ENCODE results near the gene TMEM63B. TPM values are rescaled to one million over a fixed set of nuclear protein-coding genes. Genes with fewer than 3 reads are reported as not detected.

The TMEM63B gene
- total RNA-seq (52.4 and 57.3 TPM in 2 replicates), polyA plus RNA-seq (51.7 and 54.2 TPM in 2 replicates)

DNA sequence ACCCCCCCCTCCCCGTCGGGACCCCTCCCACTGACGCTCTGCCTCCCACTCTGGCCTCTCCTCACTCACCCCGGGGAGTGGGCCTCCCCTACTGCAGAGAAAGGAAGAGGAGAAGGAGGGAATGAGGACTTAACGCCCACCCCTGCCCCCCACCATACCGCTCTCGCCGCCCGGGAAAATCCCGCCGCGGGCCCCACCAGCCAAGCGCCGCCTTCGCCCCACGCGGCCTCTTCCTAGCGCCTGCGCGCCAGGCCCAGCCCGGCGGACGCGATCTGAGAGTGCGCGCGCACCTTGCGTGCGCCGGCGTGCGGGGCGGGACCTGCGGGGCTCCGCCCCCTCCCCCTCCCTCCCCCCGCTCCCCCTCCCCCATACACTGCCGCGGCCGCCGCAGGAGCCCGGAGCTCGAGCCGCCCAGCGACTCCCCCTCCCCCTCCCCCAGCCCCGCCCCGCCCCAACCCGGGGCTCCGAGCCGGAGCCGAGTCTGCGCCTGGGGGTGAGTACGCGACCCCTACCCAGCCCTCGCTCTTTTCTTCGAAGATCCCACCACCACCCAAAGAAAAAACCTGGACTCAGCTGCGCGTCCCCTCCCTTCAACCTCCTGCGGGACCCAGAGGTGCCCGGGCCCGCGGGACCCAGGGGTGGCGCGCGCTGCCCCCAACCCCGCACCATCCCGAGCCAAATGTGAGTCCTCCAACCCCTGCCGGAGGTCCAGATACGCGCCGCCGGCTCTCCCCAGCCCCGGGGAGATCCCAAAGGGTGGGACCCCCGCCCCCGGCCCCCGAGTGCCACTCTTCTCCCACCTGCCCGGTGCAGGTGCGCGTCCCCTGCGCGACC lies at the start of gene TMEM63B, which contains the start of gene MRPL14:
Gene TMEM63B (plus strand): TSS at position 369 of the 834 bp plus-strand sequence. CDS start 7,031 bp downstream, outside the sequence.
Gene MRPL14 (minus strand): TSS at position 267 of the 834 bp plus-strand sequence. CDS start 10,841 bp downstream, outside the sequence.
- peak; percentile 93 to 95 for DNase-seq (ENCODE audit: low read depth in 1 of 2, low spot score in 1 of 2)
- TF ChIP-seq CTCF (IDR thresholded peaks at IDR 0.05; ENCODE audit: low read depth, low read length): no peak
- H3K27ac ChIP-seq: peak within 1 kb of the TSS; percentile 96
- H3K36me3 ChIP-seq: no peaks in the 10 kb centered on the region
- H3K4me3 ChIP-seq: peak within 1 kb of the TSS; percentile 82
- H3K27me3 ChIP-seq: no peaks in the 10 kb centered on the region
- peaks cover 37% of the 10 kb centered on the region for H3K4me1 ChIP-seq (ENCODE audit: low read depth)
- no peaks in the 10 kb centered on the region for H3K9me3 ChIP-seq (ENCODE audit: low read depth)

GRCh38 chr6:44078219-44078826 lies 49.0 kb upstream of the TMEM63B start:
- peaks cover 40% of the 10 kb centered on the region for H3K4me1 ChIP-seq (ENCODE audit: low read depth)
- TF ChIP-seq CTCF (IDR thresholded peaks at IDR 0.05; ENCODE audit: low read depth, low read length): no peak
- no peak overlapping the region for H3K4me3 ChIP-seq
- no peaks in the 10 kb centered on the region for H3K36me3 ChIP-seq
- H3K27me3 ChIP-seq: no peaks in the 10 kb centered on the region
- no peak for DNase-seq (ENCODE audit: low read depth in 1 of 2, low spot score in 1 of 2)
- H3K27ac ChIP-seq: peak overlapping the region; percentile 78
- H3K9me3 ChIP-seq (ENCODE audit: low read depth): no peaks in the 10 kb centered on the region

DNA sequence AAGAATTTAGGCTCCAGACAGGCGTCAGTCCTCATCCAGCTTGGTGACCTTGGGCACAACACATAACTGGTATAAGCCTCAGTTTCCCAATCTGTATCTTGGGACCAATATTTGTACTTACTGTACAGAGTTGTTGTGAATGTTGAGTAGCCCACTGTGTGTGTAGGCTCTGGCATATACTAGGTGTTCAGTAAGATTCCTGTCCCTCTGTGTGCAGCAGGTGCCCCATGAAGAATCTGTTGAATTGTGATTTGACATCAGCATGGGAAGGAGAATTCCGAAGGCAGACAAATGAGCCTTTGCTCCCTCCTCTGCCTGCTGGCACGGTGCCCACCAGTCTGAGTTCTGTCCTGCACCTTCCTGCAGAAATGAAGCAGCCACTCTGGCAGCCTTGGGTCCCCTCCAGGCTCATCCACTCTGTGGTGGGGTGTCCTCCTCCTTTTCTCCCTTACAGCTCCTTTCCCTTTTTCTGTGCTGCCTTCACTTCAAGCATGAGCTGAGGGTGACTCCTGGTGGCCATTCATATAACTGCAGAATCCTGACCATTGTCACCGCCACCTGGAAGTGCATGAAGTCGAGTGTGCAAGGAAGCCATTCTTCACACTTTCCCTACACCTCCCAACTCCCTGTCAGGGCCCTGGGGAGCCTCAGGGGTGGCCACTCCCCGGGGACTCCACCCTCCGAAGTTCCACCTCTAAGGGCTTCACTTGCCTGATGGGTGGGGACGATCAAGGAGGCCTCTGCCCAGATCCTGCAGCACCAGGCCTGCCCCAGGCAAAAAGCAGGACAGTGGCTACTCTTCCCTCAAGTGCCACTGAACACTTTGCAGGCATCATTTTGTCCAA lies 48.3 kb upstream of the TMEM63B start:
- no peak overlapping the region for H3K27ac ChIP-seq
- peak; percentile 87 for TF ChIP-seq CTCF (IDR thresholded peaks at IDR 0.05; ENCODE audit: low read depth, low read length)
- peak; percentile 76 to 79 for DNase-seq (ENCODE audit: low read depth in 1 of 2, low spot score in 1 of 2)
- H3K36me3 ChIP-seq: no peaks in the 10 kb centered on the region
- H3K4me1 ChIP-seq (ENCODE audit: low read depth): peaks cover 40% of the 10 kb centered on the region
- no peaks in the 10 kb centered on the region for H3K27me3 ChIP-seq
- no peaks in the 10 kb centered on the region for H3K9me3 ChIP-seq (ENCODE audit: low read depth)
- no peak overlapping the region for H3K4me3 ChIP-seq

DNA sequence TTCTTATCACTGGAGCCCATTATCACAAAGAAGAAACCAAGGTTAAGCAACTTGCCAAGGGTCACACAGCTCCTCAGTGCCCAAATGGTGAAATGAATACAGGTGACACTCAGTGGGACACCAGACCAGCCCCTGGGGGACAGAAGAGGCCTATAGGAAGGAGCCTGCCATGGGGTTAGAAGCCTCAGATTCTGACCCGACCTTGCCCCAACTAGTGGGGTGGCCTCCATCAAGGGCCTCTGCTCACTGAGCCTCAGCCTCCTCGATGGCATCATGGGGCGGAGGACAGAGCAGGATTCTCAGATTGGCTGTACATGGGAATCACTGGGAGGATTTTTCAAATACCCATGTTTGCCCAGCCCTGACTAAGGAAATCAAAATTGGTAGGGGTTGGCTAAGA lies 47.7 kb upstream of the TMEM63B start:
- Histone ChIP-seq H3K4me3 (no peak overlapping the region), H3K27ac (no peak overlapping the region), H3K27me3 (no peaks in the 10 kb centered on the region), H3K4me1 (ENCODE audit: low read depth) (peaks cover 41% of the 10 kb centered on the region), H3K9me3 (ENCODE audit: low read depth) (no peaks in the 10 kb centered on the region), H3K36me3 (no peaks in the 10 kb centered on the region)
- TF ChIP-seq CTCF (IDR thresholded peaks at IDR 0.05; ENCODE audit: low read depth, low read length): no peak
- no peak for DNase-seq (ENCODE audit: low read depth in 1 of 2, low spot score in 1 of 2)
